ENCODE data around the gene OSBP2.
A peak's percentile ranks its signal among the peaks of the same experiment; 100 is the strongest.

The OSBP2 gene

GRCh38 chr22:30910358-30910757, 215.7 kb downstream of the OSBP2 start:
- DNase-seq = no peak

- DNase-seq = no peak
Observed at GRCh38 chr22:30918761-30919160, 224.1 kb downstream of the OSBP2 start.

- no peak for DNase-seq
Observed at GRCh38 chr22:30919973-30920372, 225.3 kb downstream of the OSBP2 start.

- peak; percentile 79 for DNase-seq
Observed at GRCh38 chr22:30920407-30920806, 225.7 kb downstream of the OSBP2 start.

GRCh38 chr22:30921108-30921507, 226.4 kb downstream of the OSBP2 start:
- DNase-seq = no peak

GRCh38 chr22:30922151-30922611, 227.5 kb downstream of the OSBP2 start:
- peak; percentile 89 for DNase-seq

- DNase-seq = no peak
Observed at GRCh38 chr22:30923168-30923900, 228.7 kb downstream of the OSBP2 start.

- DNase-seq = no peak
Observed at GRCh38 chr22:30925667-30926066, 231.0 kb downstream of the OSBP2 start.

GRCh38 chr22:30926706-30927105, 232.0 kb downstream of the OSBP2 start:
- DNase-seq = no peak

GRCh38 chr22:30927806-30928205, 233.1 kb downstream of the OSBP2 start:
- no peak for DNase-seq

- no peak for DNase-seq
Observed at GRCh38 chr22:30928401-30928800, 233.7 kb downstream of the OSBP2 start.

- DNase-seq = no peak
Observed at GRCh38 chr22:30930228-30930627, 235.6 kb downstream of the OSBP2 start.

- no peak for DNase-seq
Observed at GRCh38 chr22:30931541-30932300, 237.0 kb downstream of the OSBP2 start.

GRCh38 chr22:30932661-30933060, 238.0 kb downstream of the OSBP2 start:
- no peak for DNase-seq

GRCh38 chr22:30933457-30933856, 238.8 kb downstream of the OSBP2 start:
- no peak for DNase-seq

GRCh38 chr22:30934053-30934452, 239.4 kb downstream of the OSBP2 start:
- DNase-seq = no peak

GRCh38 chr22:30940685-30941362, 246.2 kb downstream of the OSBP2 start:
- peak; percentile 19 for DNase-seq

- DNase-seq = no peak
Observed at GRCh38 chr22:30941363-30941740, 246.7 kb downstream of the OSBP2 start.

- DNase-seq = peak; percentile 26
Observed at GRCh38 chr22:30943368-30943767, 248.7 kb downstream of the OSBP2 start.

- no peak for DNase-seq
Observed at GRCh38 chr22:30944986-30945385, 250.3 kb downstream of the OSBP2 start.

- no peak for DNase-seq
Observed at GRCh38 chr22:30945653-30946052, 251.0 kb downstream of the OSBP2 start.

GRCh38 chr22:30946354-30946753, 251.7 kb downstream of the OSBP2 start:
- no peak for DNase-seq

GRCh38 chr22:30947173-30947815, 252.6 kb downstream of the OSBP2 start:
- DNase-seq = no peak

Data from CD4-positive, alpha-beta T cell treated with Interferon gamma for 1 hour (primary cell).